IMR-90 (cell line): ENCODE measurements around the gene EPB41L5. TPM values are rescaled to one million over a fixed set of nuclear protein-coding genes. Genes with fewer than 3 reads are reported as not detected.

Experiments used
- ATAC-seq: fragments of 200-7000 bp; cut with Tn5 transposase; 2 replicates; pipeline ENCODE4 v1.9.1; 2020; ENCODE audit warnings: low read depth, mild to moderate bottlenecking, moderate library complexity
- BruUV-seq: library from RNA; stranded (reverse); fragments of 400-500 nt; replicated peaks from 2 replicates; lab custom pipeline; 2021; lab: Mats Ljungman, UMichigan
- CTCF ChIA-PET: fragments of 300-600 bp; formaldehyde crosslinking; extraction: SDS; loops from one replicate; lab custom pipeline; 2021; ENCODE audit warnings: antibody characterized with exemption; lab: Yijun Ruan, JAX
- POLR2A ChIA-PET: fragments of 300-600 bp; sonication (Branson Sonifier 250); formaldehyde crosslinking; loops from one replicate; lab custom pipeline; 2022; ENCODE audit warnings: antibody characterized with exemption; ENCODE audit not compliant: unreplicated experiment; lab: Charles Lee
- DNase-seq: peaks from one replicate; pipeline ENCODE4 v3.0.0; 2013
- H2AFZ ChIP-seq: replicated peaks from 2 replicates; pipeline ENCODE3; 2013; ENCODE audit warnings: low read length, mild to moderate bottlenecking; ENCODE audit not compliant: poor library complexity
- H2AK5ac ChIP-seq: 2 replicates; pipeline ENCODE4 v1.6.1; 2013; ENCODE audit warnings: low read depth, low read length, inconsistent platforms
- H2AK9ac ChIP-seq: replicated peaks from 2 replicates; pipeline ENCODE3; 2013; ENCODE audit warnings: mild to moderate bottlenecking, low read depth, low read length, moderate library complexity; ENCODE audit not compliant: poor library complexity
- H2BK120ac ChIP-seq: 2 replicates; pipeline ENCODE4 v1.6.1; 2013; ENCODE audit warnings: low read depth, low read length, inconsistent platforms
- H2BK15ac ChIP-seq: 3 replicates; pipeline ENCODE4 v1.6.1; 2013; ENCODE audit warnings: low read depth, low read length, inconsistent platforms
- H2BK20ac ChIP-seq: 2 replicates; pipeline ENCODE4 v1.6.1; 2013; ENCODE audit warnings: low read depth, mild to moderate bottlenecking, inconsistent platforms, low read length, moderate library complexity
- H2BK5ac ChIP-seq: 2 replicates; pipeline ENCODE4 v1.6.1; 2013; ENCODE audit warnings: mild to moderate bottlenecking, low read depth, low read length, inconsistent platforms; ENCODE audit not compliant: poor library complexity, severe bottlenecking
- H3K14ac ChIP-seq: replicated peaks from 2 replicates; pipeline ENCODE4 v1.6.1; 2013; ENCODE audit warnings: low read depth, low read length, inconsistent platforms
- H3K18ac ChIP-seq: 2 replicates; pipeline ENCODE4 v1.6.1; 2013; ENCODE audit warnings: low read depth, low read length, control low read depth
- H3K23ac ChIP-seq: 2 replicates; pipeline ENCODE4 v1.6.1; 2013; ENCODE audit warnings: low read depth, low read length, inconsistent platforms
- H3K27ac ChIP-seq: 2 replicates; pipeline ENCODE4 v1.5.1; 2013; ENCODE audit warnings: mild to moderate bottlenecking, control low read depth, low read length; ENCODE audit not compliant: insufficient read depth
- H3K27me3 ChIP-seq: 2 replicates; pipeline ENCODE4 v1.6.1; 2013; ENCODE audit warnings: low read length; ENCODE audit not compliant: control insufficient read depth, insufficient read depth
- H3K36me3 ChIP-seq: 2 replicates; pipeline ENCODE4 v1.6.1; 2013; ENCODE audit warnings: low read length, mixed read lengths; ENCODE audit not compliant: control insufficient read depth, insufficient read depth
- H3K4ac ChIP-seq: 2 replicates; pipeline ENCODE4 v1.6.1; 2013; ENCODE audit warnings: low read depth, low read length, inconsistent platforms
- H3K4me1 ChIP-seq: 2 replicates; pipeline ENCODE4 v1.6.1; 2013; ENCODE audit warnings: low read length, mixed read lengths; ENCODE audit not compliant: control insufficient read depth, insufficient read depth
- H3K4me2 ChIP-seq: 2 replicates; pipeline ENCODE4 v1.6.1; 2013; ENCODE audit warnings: low read depth, mild to moderate bottlenecking, control low read depth, low read length, moderate library complexity
- H3K4me3 ChIP-seq: 2 replicates; pipeline ENCODE4 v1.5.1; 2013; ENCODE audit warnings: low read depth, mild to moderate bottlenecking, control low read depth, low read length, moderate library complexity; ENCODE audit not compliant: insufficient read depth
- H3K56ac ChIP-seq: 2 replicates; pipeline ENCODE4 v1.6.1; 2013; ENCODE audit warnings: low read length, inconsistent platforms; ENCODE audit not compliant: insufficient read depth; ENCODE audit errors: extremely low read depth
- H3K79me1 ChIP-seq, 2 experiments: 2 replicates each; pipeline ENCODE4 v1.6.1; 2013; ENCODE audit warnings: low read length in 2 of 2, inconsistent platforms in 1 of 2, low read depth in 1 of 2
- H3K9ac ChIP-seq: 2 replicates; pipeline ENCODE4 v1.6.1; 2013; ENCODE audit warnings: low read depth, low read length, control low read depth
- H3K9me1 ChIP-seq: 2 replicates; pipeline ENCODE4 v1.6.1; 2013; ENCODE audit warnings: low read length, inconsistent platforms; ENCODE audit not compliant: insufficient read depth
- H3K9me3 ChIP-seq: 2 replicates; pipeline ENCODE4 v1.6.1; 2013; ENCODE audit warnings: low read length; ENCODE audit not compliant: control insufficient read depth, insufficient read depth
- H4K20me1 ChIP-seq: 2 replicates; pipeline ENCODE4 v1.6.1; 2013; ENCODE audit warnings: low read length, inconsistent platforms; ENCODE audit not compliant: insufficient read depth
- H4K5ac ChIP-seq: 2 replicates; pipeline ENCODE4 v1.6.1; 2013; ENCODE audit warnings: mild to moderate bottlenecking, low read depth, low read length, control low read depth
- H4K8ac ChIP-seq, 2 experiments: 2 replicates each; pipeline ENCODE4 v1.6.1; 2013; ENCODE audit warnings: low read depth in 2 of 2, low read length in 2 of 2, control low read depth in 1 of 2, inconsistent platforms in 1 of 2
- H4K91ac ChIP-seq: 2 replicates; pipeline ENCODE4 v1.6.1; 2013; ENCODE audit warnings: low read depth, low read length, inconsistent platforms; ENCODE audit not compliant: insufficient read depth
- BHLHE40 ChIP-seq: fragments of 150-350 bp; IDR thresholded peaks from 2 replicates; pipeline ENCODE4 v1.6.1; 2016; ENCODE audit warnings: mild to moderate bottlenecking, low read depth, low read length
- CEBPB ChIP-seq: IDR thresholded peaks from 2 replicates; pipeline ENCODE4 v1.6.1; 2012; ENCODE audit warnings: low read depth, low read length, improper control_type of control experiment
- CHD1 ChIP-seq: IDR thresholded peaks from 2 replicates; pipeline ENCODE4 v1.6.1; 2012; ENCODE audit warnings: low read depth, low read length, improper control_type of control experiment
- MAFK ChIP-seq: IDR thresholded peaks from 2 replicates; pipeline ENCODE4 v1.6.1; 2012; ENCODE audit warnings: low read depth, low read length, improper control_type of control experiment
- WGBS, 2 experiments: methylation state at CpG; one replicate each; pipeline versions ENCODE4 v1.1.5 to v1.1.7; 2013; ENCODE audit warnings: missing lambda C conversion rate in 2 of 2; ENCODE audit not compliant: insufficient read length in 1 of 2; ENCODE audit errors: extremely low coverage in 2 of 2; 5-methylcytosine and 5-hydroxymethylcytosine counted together
- dilution Hi-C: fragments of 300-500 bp; cut with HindIII; formaldehyde crosslinking; loops from one replicate; pipeline ENCODE4 v1.14.3; 2018; ENCODE audit warnings: low sequenced_read_pairs; ENCODE audit not compliant: unreplicated experiment
- in situ Hi-C: fragments of 300-500 bp; cut with MboI; formaldehyde crosslinking; loops from 3 replicates; pipeline ENCODE4 v1.14.3; 2019; ENCODE audit warnings: low sequenced_read_pairs, inconsistent platforms, mixed read lengths
- intact Hi-C: fragments of 100-400 bp; cut with micrococcal nuclease; formaldehyde crosslinking; loops from 2 replicates; pipeline ENCODE4 v1.10.0; 2022
- polyA plus RNA-seq, 3 experiments: library from polyadenylated mRNA; depleted of rRNA; stranded (reverse); fragments of >200 nt; gene quantifications; 2 replicates each; pipeline ENCODE4 v1.2.3, GENCODE V29; 2012; ENCODE audit warnings: low replicate concordance in 1 of 3
- total RNA-seq: library from RNA; depleted of rRNA; stranded (reverse); fragments of >200 nt; gene quantifications from 2 replicates; pipeline ENCODE4 v1.2.3, GENCODE V29; 2012

EPB41L5 gene
- total and polyA plus RNA-seq, 2 of the 4 experiments (the other 2 are of a cell fraction), result 5.1 to 10.6 TPM

DNA sequence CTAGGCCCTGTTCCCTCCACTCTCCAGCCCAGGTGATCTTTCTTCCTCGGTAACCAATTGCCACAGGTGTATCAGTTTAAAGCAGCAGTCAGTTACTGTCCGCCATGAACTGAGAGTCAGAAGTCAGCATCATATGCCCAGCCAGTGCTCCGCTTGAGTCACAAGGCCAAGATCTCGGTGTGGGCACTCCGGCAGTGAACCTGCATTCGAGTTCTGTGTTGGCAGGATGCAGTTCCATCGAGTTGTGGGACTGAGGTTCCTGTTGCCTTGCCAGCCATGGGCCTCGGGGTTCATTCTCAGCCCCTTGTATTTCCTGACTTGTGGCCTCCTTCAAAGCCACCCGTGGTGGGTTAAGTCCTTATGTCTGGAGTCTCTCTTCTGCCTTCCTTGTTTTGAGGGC is 213.4 kb downstream of the EPB41L5 start:
- no peak overlapping the region for H2AFZ ChIP-seq
- H3K9me3 ChIP-seq, result peaks cover 7% of the 10 kb centered on the region
- no peak overlapping the region for H3K4me3 ChIP-seq
- H3K9ac ChIP-seq, result no peak overlapping the region
- H2AK5ac ChIP-seq, result no peak overlapping the region
- in situ Hi-C loops (loop anchor here (25.0 kb wide), 1 partner anchor 989 kb away; no protein-coding TSS in a partner anchor), intact Hi-C loops (no loop called here), dilution Hi-C loops (no loop called here)
- peaks cover 12% of the 10 kb centered on the region for H3K4me1 ChIP-seq
- BruUV-seq, result no TSS peak
- H2BK15ac ChIP-seq, result no peak overlapping the region
- ChIA-PET CTCF (no interaction called here), POLR2A (no interaction called here)
- H3K4me2 ChIP-seq, result no peak overlapping the region
- no peak overlapping the region for H3K18ac ChIP-seq
- no peak overlapping the region for H2BK120ac ChIP-seq
- no peak overlapping the region for H3K14ac ChIP-seq
- no peak overlapping the region for H3K56ac ChIP-seq
- ATAC-seq, result no peak
- peaks cover 5% of the 10 kb centered on the region; the same call in 1 of the 2 replicates for H3K36me3 ChIP-seq
- no peak overlapping the region for H2BK20ac ChIP-seq
- H4K20me1 ChIP-seq, result no peaks in the 10 kb centered on the region; the same call in 1 of the 2 replicates
- H3K9me1 ChIP-seq, result peaks cover 8% of the 10 kb centered on the region; the same call in 1 of the 2 replicates
- no peak overlapping the region for H2BK5ac ChIP-seq
- no peak overlapping the region for H2AK9ac ChIP-seq
- TF ChIP-seq MAFK (no peak), CEBPB (no peak), CHD1 (no peak), BHLHE40 (no peak)
- no peak overlapping the region for H3K4ac ChIP-seq
- no peak overlapping the region for H4K8ac ChIP-seq
- H3K79me1 ChIP-seq, result peaks cover 9 to 21% of the 10 kb centered on the region in 2 experiments
- no peak overlapping the region for H4K5ac ChIP-seq
- H4K91ac ChIP-seq, result no peak overlapping the region
- no peak overlapping the region for H3K23ac ChIP-seq
- peaks cover 4% of the 10 kb centered on the region; the same call in 1 of the 2 replicates for H3K27me3 ChIP-seq
- DNase-seq, result no peak
- no peak overlapping the region for H3K27ac ChIP-seq
- 93% methylated on average over 6 of the region's 9 CpGs; no CpG with 5 or more reads in 1 of the 2 experiments for WGBS, 2 experiments
